ENCODE results near the gene MRPL52.
"Not testable (repeated sequence)": the region's sequence is repeated elsewhere in the genome, so short reads cannot be mapped to it uniquely, and the experiment has no call there.

The MRPL52 gene

DNA sequence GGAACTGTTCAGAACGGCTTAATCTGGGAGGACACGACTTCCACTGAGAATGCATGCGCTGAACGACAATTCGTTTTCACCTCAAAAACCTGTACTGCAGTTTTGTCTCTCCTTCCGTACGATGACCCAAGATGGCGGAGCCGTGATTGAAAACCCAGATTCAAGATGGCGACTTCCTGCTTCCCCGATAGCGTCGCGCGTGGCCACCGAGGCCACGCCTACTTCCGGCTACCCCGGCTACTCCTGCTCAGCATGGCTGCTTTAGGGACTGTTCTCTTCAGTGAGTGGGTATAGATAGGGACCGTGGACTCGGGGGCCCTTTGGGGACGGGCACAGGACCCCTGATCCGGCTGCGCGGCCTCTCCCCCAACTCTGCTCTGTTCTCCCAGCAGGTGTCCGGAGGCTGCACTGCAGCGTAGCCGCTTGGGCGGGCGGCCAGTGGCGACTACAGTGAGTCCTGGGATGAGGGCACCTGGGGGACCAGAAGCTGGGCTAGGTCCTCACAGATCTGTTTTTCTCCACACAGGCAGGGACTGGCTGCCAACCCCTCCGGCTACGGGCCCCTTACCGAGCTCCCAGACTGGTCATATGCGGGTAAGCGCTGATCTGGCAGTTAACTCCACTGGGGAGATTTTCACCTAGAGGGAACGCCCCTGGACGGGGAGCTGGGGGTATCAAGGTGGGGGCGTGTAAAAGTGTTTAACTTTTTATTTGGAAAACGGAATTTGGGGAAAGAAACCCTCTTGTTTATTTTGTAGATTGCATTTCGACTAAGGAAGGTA lies at the start of gene MRPL52:
Gene MRPL52, plus strand, starts transcription at position 227 of the 782 bp plus-strand sequence. Its CDS starts 26 bp downstream, at position 253.
- DNase-seq = peak; percentile 87 to 90

- peak in 1 of 2 donors; percentile 11 for DNase-seq
Measured at GRCh38 chr14:22780105-22780679, 49.5 kb upstream of the MRPL52 start.

DNA sequence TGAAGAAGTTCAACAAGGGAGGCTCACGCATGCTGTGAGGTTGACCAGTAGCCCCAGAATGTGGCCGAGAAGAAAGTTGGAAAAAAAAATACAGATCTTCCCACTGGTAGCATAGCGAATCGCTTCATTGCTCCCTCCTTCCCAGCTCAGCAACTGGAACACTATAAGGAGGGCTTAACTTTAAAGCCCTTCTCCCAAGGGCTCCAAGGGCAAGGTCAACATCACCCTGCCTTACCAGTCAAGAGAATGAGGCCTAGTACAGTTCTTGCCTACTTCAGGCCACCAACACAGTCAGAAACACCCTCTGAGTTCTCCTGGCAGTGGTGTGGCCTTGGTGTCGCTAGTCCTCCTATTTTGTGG lies 48.8 kb upstream of the MRPL52 start:
- no peak for DNase-seq

- DNase-seq = no peak
Measured at GRCh38 chr14:22781301-22781991, 48.2 kb upstream of the MRPL52 start.

GRCh38 chr14:22786685-22787084 lies 43.0 kb upstream of the MRPL52 start:
- no peak for DNase-seq

DNA sequence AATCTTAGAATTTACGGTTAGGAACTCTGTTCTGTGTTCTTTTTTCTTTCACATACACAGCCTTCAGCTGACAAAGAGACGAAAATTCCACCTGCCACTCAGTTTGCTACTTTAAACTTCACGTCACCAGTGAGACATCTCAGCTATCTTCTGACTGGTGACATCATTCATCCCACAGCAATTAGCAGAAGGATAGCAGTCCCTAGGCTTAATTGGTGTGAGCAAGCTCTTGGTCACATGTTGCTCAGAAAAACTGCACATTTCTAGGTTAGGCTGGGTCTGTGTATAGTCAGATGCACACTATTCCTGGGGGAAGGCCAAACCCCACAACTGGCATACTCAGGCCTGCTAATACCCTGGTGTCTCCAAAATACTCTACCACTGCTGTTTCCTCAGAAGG lies 38.4 kb upstream of the MRPL52 start:
- DNase-seq = no peak

DNA sequence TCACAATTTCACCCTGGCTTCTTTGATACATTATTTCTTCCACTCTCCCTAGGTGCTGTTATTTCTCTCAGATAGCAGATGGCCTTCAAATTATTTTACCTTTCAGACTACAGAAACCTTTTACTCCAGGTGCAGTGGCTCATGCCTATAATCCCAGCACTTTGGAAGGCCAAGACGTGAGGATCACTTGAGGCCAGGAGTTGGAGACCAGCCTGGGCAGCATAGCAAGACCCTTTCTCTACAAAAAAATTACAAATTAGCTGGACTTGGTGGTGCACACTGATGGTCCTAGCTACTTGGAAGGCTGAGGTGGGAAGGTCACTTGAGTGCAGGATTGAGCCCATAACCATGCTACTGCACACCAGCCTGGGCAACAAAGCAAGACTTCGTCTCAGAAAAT lies 37.5 kb upstream of the MRPL52 start:
- DNase-seq = no peak

GRCh38 chr14:22793550-22793949 lies 36.1 kb upstream of the MRPL52 start:
- DNase-seq = not testable (repeated sequence)

- DNase-seq = no peak
Measured at GRCh38 chr14:22793976-22794375, 35.7 kb upstream of the MRPL52 start.

GRCh38 chr14:22794551-22794951 lies 35.1 kb upstream of the MRPL52 start:
- DNase-seq = no peak

GRCh38 chr14:22796087-22796707 lies 33.5 kb upstream of the MRPL52 start:
- no peak for DNase-seq

GRCh38 chr14:22797017-22797917 lies 32.4 kb upstream of the MRPL52 start:
- no peak for DNase-seq

- DNase-seq = no peak
Measured at GRCh38 chr14:22798528-22798927, 31.2 kb upstream of the MRPL52 start.

- no peak for DNase-seq
Measured at GRCh38 chr14:22800346-22800745, 29.3 kb upstream of the MRPL52 start.

DNA sequence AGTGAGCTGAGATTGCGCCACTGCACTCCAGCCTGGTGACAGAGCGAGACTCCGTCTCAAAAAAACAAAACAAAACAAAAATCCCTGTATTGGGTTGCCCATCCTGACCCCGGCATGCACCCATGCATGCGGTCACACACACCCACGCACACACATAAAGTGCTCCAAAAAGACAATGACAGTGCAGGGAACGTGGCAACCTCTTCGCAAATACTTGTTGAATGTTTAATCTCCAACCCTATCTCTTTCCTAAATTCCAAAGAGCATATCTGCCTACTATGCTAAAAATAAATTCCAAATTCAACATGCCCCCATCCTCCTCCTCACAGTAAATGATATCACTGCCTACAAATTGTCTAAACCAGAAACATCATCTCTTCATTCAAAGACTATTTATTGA lies 28.0 kb upstream of the MRPL52 start:
- DNase-seq = no peak

DNA sequence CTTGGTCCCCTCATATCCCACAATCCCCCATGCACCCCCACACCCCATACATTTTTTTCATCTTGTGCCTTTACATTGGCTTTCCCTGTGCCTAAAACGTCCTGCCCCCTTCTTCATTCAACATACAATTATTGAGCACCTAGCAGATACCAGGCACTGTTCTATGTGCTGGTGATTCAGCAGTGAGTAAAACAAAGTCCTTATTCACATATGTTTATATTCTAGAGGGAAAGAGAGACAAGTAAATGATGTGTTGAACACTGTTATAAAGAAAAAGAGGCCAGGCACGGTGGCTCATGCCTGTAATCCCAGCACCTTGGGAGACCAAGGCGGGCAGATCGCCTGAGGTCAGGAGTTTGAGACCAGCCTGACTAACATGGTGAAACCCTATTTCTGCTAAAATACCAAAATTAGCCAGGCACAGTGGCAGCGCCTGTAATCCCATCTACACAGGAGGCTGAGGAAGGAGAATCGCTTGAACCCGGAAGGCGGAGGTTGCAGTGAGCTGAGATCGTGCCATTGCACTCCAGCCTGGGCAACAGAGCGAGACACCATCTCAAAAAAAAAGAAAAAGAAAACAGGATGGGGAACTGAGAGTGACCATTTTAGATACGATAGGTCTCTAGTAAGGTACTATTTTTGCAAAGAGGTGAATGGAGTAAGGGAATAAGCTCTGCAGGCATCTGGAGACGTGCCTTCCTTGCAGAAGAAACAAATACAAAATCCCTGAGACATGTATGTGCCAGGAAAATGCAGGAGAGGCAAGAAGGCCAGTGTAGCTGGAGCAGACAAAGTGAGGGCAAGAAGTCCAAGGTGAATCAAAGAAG lies 26.6 kb upstream of the MRPL52 start:
- no peak for DNase-seq

DNA sequence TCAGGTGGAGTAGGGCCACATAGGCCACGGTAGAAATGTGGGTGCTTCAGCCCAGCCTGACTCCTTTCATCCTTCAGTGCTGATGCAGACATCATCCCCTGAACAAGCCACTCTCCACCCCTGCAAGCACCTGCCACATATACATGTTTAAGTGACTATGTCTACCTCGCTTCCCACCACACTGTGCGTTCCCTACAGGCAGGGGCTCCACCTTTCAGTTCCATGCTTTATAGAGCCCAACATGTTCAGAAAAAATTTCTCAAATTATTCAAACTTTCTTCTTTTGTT lies 26.1 kb upstream of the MRPL52 start:
- DNase-seq = no peak

DNA sequence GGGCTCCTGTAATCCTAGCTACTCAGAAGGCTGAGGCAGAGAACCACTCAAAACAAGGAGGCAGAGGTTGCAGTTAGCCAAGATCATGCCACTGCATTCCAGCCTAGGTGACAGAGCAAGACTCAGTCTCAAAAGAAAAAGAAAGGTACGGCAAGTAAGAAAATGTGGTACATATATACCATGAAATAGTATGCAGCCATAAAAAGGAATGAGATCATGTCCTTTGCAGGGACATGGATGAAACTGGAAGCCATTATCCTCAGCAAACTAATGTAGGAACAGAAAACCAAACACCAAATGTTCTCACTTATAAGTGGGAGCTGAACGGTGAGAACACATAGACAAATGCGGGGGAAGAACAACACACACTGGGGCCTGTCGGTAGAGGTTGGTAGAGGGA lies 24.5 kb upstream of the MRPL52 start:
- DNase-seq = not testable (repeated sequence)

- no peak for DNase-seq
Measured at GRCh38 chr14:22807432-22808087, 22.1 kb upstream of the MRPL52 start.

DNA sequence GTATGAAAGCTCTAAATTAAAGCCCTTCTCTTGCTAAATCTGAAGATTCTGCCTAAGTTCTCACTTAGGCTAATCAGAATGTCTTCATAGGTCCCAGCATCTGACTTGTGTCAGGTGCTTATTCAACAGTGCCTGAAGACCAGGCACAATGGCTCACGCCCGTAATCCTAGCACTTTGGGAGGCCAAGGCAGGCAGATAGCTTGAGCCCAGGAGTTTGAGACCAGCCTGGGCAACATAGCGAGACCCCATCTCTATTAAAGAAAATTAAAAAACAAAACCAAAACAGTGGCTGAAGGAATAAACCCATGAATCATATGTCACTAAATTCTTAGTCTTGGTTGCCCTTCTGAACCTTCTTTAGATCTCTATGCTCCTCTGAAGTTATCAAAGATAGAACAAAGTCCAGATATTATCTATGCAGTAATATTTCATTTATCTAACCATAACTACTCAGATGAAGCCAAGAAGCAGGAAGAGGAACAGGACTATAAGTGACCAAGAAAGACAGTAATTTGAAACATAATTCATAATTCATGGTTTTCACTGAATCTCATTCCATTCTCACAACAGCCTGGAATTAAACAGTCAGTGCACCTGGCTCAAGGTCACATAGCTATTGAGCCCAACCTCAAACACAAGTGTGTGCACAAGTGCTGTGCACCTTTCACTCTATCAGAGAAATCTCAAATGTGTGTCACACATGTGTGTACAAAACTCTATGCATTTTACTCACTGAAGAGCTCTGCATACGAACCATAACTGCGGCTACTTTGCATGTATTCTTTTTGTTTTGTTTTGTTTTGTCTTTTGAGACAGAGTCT lies 21.1 kb upstream of the MRPL52 start:
- no peak for DNase-seq

All from hippocampal formation (tissue), 2 donors.